Muscle of leg (tissue), 16 donors: ENCODE data around the gene NGB. TPM values are rescaled to one million over a fixed set of nuclear protein-coding genes. Genes with fewer than 3 reads are reported as not detected.
"Not testable (repeated sequence)": the region's sequence is repeated elsewhere in the genome, so short reads cannot be mapped to it uniquely, and the experiment has no call there.

Experiments
- DNase-seq: peaks from one replicate; pipeline ENCODE4 v3.0.0; 2013
- H3K27ac ChIP-seq: one replicate; pipeline ENCODE4 v1.5.1; 2013; ENCODE audit warnings: mild to moderate bottlenecking, low read length, control low read depth
- H3K27me3 ChIP-seq: one replicate; pipeline ENCODE4 v1.6.1; 2013; ENCODE audit warnings: low read length; ENCODE audit not compliant: control insufficient read depth, insufficient read depth
- H3K36me3 ChIP-seq: one replicate; pipeline ENCODE4 v1.6.1; 2013; ENCODE audit warnings: low read length; ENCODE audit not compliant: control insufficient read depth, insufficient read depth
- H3K4me1 ChIP-seq: one replicate; pipeline ENCODE4 v1.6.1; 2013; ENCODE audit warnings: low read length; ENCODE audit not compliant: control insufficient read depth, insufficient read depth
- H3K4me3 ChIP-seq: one replicate; pipeline ENCODE4 v1.5.1; 2013; ENCODE audit warnings: low read length, control low read depth
- H3K9me3 ChIP-seq: replicated peaks from 2 replicates; pipeline ENCODE4 v1.6.1; 2013; ENCODE audit warnings: low read depth, low read length; ENCODE audit not compliant: control insufficient read depth
- WGBS: methylation state at CpG from one replicate; pipeline ENCODE4 v1.1.5; 2013; ENCODE audit warnings: missing lambda C conversion rate; ENCODE audit not compliant: insufficient coverage; 5-methylcytosine and 5-hydroxymethylcytosine counted together
- long read RNA-seq, 11 donors: transcript quantifications; one replicate each; lab custom pipeline, GENCODE V29; 2026
- polyA plus RNA-seq, 8 donors: library from polyadenylated mRNA; unstranded; fragments of 120-200 nt; gene quantifications; one replicate each; pipeline versions ENCODE4 v1.2.1 to v1.2.3, GENCODE V29; 2013; ENCODE audit warnings: inconsistent platforms in 1 of 8, low replicate concordance in 1 of 8; ENCODE audit not compliant: insufficient read length in 8 of 8, insufficient read depth in 1 of 8
- total RNA-seq: library from RNA; stranded (reverse); fragments of 120-200 nt; gene quantifications from one replicate; pipeline ENCODE4 v1.2.4, GENCODE V29; 2013

NGB gene
- total RNA-seq (not detected), polyA plus RNA-seq (under 1 TPM in 1 of 8 donors, not detected in 7; 0.17 TPM)
- long read RNA-seq, donor 1 = 0 reads
- long read RNA-seq, donor 2 = 0 reads
- long read RNA-seq, donor 3 = 0 reads
- long read RNA-seq, donor 4 = 0 reads
- long read RNA-seq, donor 5 = 0 reads
- long read RNA-seq, donor 6 = 0 reads
- long read RNA-seq, donor 7 = 0 reads
- long read RNA-seq, donor 8 = 0 reads
- long read RNA-seq, donor 9 = 0 reads
- long read RNA-seq, donor 10 = 0 reads
- long read RNA-seq, donor 11 = 0 reads

GRCh38 chr14:77271113-77271710, at the start of gene NGB:
NGB (minus strand) TSS chr14:77271206; CDS start chr14:77270937, 269 bp downstream.
- Histone ChIP-seq H3K36me3 (peaks cover 4% of the 10 kb centered on the region), H3K4me3 (no peak within 1 kb of the TSS), H3K4me1 (no peaks in the 10 kb centered on the region), H3K27ac (no peak within 1 kb of the TSS), H3K9me3 (peaks cover 7% of the 10 kb centered on the region), H3K27me3 (peaks cover 53% of the 10 kb centered on the region)
- 8% methylated on average over 37 of the region's 38 CpGs for WGBS
- no peak for DNase-seq

GRCh38 chr14:77320238-77320935, 49.4 kb upstream of the NGB start, which contains the start of gene POMT2:
POMT2 (minus strand) TSS chr14:77320883; CDS start chr14:77320681, 202 bp downstream.
- H3K9me3 ChIP-seq = no peaks in the 10 kb centered on the region
- peaks cover 37% of the 10 kb centered on the region for H3K4me1 ChIP-seq
- H3K27ac ChIP-seq = peak within 1 kb of the TSS; percentile 95
- peak; percentile 96 for DNase-seq
- no peaks in the 10 kb centered on the region for H3K27me3 ChIP-seq
- under 1% methylated on average over 69 of the region's 69 CpGs for WGBS
- H3K36me3 ChIP-seq = no peaks in the 10 kb centered on the region
- H3K4me3 ChIP-seq = peak within 1 kb of the TSS; percentile 59

DNA sequence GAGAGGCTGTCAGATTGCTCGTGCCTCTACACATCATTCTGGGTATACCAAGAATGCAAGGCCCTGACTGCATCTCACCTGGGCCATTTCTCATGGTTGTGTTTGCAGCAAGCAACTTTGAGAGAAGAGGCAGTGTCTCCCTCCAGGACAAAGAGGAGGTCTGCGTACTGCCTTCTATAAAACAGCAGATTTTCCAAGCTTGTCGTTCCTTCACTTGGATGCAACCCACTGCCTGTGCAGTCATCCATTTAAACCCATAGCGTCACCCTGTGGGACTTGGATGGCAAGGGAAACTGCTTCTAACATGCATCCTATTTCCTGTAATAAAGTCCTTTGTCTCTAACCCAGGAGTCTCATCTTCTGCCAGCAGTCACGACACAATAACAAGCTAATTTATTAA, 48.4 kb upstream of the NGB start:
- WGBS = 36% methylated on average over 4 of the region's 5 CpGs
- H3K4me1 ChIP-seq = peaks cover 47% of the 10 kb centered on the region
- DNase-seq = peak; percentile 33

GRCh38 chr14:77318756-77319155, 47.8 kb upstream of the NGB start:
- not testable (repeated sequence) for H3K27me3 ChIP-seq, H3K9me3 ChIP-seq, H3K36me3 ChIP-seq, DNase-seq, H3K27ac ChIP-seq, H3K4me3 ChIP-seq
- H3K4me1 ChIP-seq = peaks cover 54% of the 10 kb centered on the region
- 77% methylated on average over 6 of the region's 11 CpGs for WGBS

More for the DNA sequence above, 48.4 kb upstream of the NGB start:
- H3K9me3 ChIP-seq = no peaks in the 10 kb centered on the region
- no peaks in the 10 kb centered on the region for H3K27me3 ChIP-seq
- no peak overlapping the region for H3K4me3 ChIP-seq
- H3K27ac ChIP-seq = no peak overlapping the region
- no peaks in the 10 kb centered on the region for H3K36me3 ChIP-seq

- H3K27ac ChIP-seq = no peak overlapping the region
- H3K36me3 ChIP-seq = no peaks in the 10 kb centered on the region
- no peak for DNase-seq
- H3K4me3 ChIP-seq = no peak overlapping the region
- H3K9me3 ChIP-seq = no peaks in the 10 kb centered on the region
- H3K4me1 ChIP-seq = peaks cover 56% of the 10 kb centered on the region
- WGBS = 80% methylated on average over 1 of the region's 5 CpGs
- H3K27me3 ChIP-seq = no peaks in the 10 kb centered on the region
Measured at GRCh38 chr14:77318006-77318553, 47.1 kb upstream of the NGB start.

- no peak for DNase-seq
- Histone ChIP-seq H3K27ac (no peak overlapping the region), H3K27me3 (no peaks in the 10 kb centered on the region), H3K36me3 (no peaks in the 10 kb centered on the region), H3K4me1 (peaks cover 49% of the 10 kb centered on the region), H3K4me3 (no peak overlapping the region), H3K9me3 (no peaks in the 10 kb centered on the region)
- WGBS = 74% methylated on average over 5 of the region's 5 CpGs
Measured at GRCh38 chr14:77316872-77317301, 45.9 kb upstream of the NGB start.

DNA sequence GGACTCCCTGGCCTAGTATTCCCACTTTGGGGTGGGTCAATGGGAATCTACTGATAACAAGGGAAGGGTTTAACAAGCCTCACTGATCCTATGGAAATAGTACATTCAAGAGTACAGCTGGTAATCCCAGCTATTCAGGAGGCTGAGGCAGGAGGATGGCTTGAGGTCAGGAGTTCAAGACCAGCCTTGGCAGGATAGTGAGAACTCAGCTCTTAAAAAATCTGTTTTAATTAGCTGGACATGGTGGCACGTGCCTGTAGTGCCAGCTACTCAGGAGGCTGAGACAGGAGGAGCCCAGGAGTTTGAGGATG, 45.1 kb upstream of the NGB start:
- no peak overlapping the region for H3K4me3 ChIP-seq
- H3K9me3 ChIP-seq = no peaks in the 10 kb centered on the region
- no peak for DNase-seq
- peaks cover 48% of the 10 kb centered on the region for H3K4me1 ChIP-seq
- no peaks in the 10 kb centered on the region for H3K27me3 ChIP-seq
- no peaks in the 10 kb centered on the region for H3K36me3 ChIP-seq
- no peak overlapping the region for H3K27ac ChIP-seq
- WGBS = no CpG with 5 or more reads among the region's 1 CpG

DNA sequence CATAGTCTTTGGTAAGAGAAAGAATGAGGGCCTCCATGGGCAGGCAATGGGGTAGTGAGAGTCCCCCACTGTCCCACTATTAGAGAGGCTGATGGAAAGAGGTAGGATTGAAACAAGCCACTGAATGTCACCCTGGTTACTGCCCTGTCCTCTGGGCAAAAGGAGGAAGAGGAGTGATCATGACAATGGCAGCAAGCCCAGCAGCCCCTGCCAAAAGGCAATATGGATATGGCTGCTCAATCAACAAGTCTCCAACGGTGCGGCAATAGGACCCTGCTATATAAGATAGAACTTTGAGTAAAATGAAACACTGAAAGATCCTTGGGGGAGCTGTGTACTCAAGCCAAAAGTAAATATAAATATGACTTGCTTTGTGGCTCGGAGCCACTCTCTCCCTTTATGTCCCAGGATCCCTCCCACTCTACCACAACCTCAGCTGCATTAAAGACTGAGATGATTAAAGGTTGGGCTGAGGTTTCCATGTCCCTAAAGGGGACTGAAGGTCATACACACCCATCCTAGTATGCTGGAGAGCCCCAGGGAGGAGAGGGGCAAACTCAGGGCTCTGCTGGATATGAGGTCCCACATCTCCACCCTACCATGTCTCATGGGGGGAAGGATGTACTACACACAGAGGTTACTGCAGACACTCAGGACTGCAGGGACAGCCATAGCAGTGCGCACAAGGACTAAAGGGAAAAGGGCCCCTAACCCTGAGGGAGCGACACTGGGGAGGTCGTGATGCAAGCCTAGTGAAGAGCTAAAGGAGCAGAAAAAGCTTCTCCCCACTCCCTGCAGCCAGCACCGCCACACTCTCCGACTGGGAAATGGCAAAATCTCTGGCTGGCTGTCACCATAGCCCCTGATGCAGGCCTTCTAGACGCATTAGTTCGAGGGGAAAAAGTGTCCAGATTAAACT, 43.8 kb upstream of the NGB start:
- no peaks in the 10 kb centered on the region for H3K9me3 ChIP-seq
- H3K36me3 ChIP-seq = no peaks in the 10 kb centered on the region
- peaks cover 46% of the 10 kb centered on the region for H3K4me1 ChIP-seq
- no peak for DNase-seq
- no peaks in the 10 kb centered on the region for H3K27me3 ChIP-seq
- H3K27ac ChIP-seq = peak overlapping the region; percentile 71
- no peak overlapping the region for H3K4me3 ChIP-seq
- WGBS = 20% methylated on average over 1 of the region's 10 CpGs

DNA sequence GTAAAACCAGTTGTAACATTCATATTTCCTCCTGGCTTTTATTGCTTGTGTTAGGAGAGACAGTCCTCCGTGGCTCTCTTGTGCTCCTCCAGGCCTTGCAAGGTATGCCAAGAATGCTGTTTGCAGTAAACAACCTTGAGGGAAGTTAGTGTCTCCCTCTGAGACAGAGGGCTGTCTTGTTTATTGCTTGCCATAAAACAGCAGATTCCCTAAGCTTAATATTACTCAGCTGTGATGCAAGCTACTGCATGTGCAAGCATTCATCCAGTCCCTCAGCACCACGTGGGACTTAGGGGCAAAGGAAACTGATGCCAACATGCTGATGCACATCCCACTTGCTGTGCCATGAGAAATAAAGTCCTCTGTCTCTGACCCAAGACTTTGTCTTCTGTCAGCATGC, 43.0 kb upstream of the NGB start:
- H3K27ac ChIP-seq = peak overlapping the region; percentile 71
- H3K27me3 ChIP-seq = no peaks in the 10 kb centered on the region
- no peak overlapping the region for H3K4me3 ChIP-seq
- H3K36me3 ChIP-seq = peaks cover 1% of the 10 kb centered on the region
- DNase-seq = peak; percentile 58
- H3K9me3 ChIP-seq = no peaks in the 10 kb centered on the region
- H3K4me1 ChIP-seq = peaks cover 46% of the 10 kb centered on the region
- WGBS = 0% methylated on average over 1 of the region's 2 CpGs
